8988T (cell line): ENCODE results near the gene C6orf52.
"Not testable (repeated sequence)": the region's sequence is repeated elsewhere in the genome, so short reads cannot be mapped to it uniquely, and the experiment has no call there.

Experiments used
- DNase-seq: peaks from one replicate; pipeline ENCODE4 v3.0.0; 2011

The C6orf52 gene

GRCh38 chr6:10695086-10695657 is 756 bp upstream of the C6orf52 start:
- no peak for DNase-seq

GRCh38 chr6:10692965-10693538 is 1.4 kb downstream of the C6orf52 start:
- no peak for DNase-seq

GRCh38 chr6:10690651-10691445 is 3.6 kb downstream of the C6orf52 start:
- no peak for DNase-seq

- no peak for DNase-seq
These were observed 6.8 kb downstream of the C6orf52 start for GRCh38 chr6:10687582-10687981.

- no peak for DNase-seq
These were observed 7.5 kb downstream of the C6orf52 start for GRCh38 chr6:10686901-10687300.

- DNase-seq = no peak
These were observed 9.1 kb downstream of the C6orf52 start for GRCh38 chr6:10685092-10685915.

GRCh38 chr6:10684618-10685017 is 9.8 kb downstream of the C6orf52 start:
- DNase-seq = no peak

- no peak for DNase-seq
These were observed 11.9 kb downstream of the C6orf52 start for GRCh38 chr6:10682355-10682988.

- no peak for DNase-seq
These were observed 12.6 kb downstream of the C6orf52 start for GRCh38 chr6:10681795-10682194.

- DNase-seq = no peak
These were observed 16.0 kb downstream of the C6orf52 start for GRCh38 chr6:10678456-10678855.

GRCh38 chr6:10676403-10676802 is 18.0 kb downstream of the C6orf52 start:
- no peak for DNase-seq

- no peak for DNase-seq
These were observed 26.1 kb downstream of the C6orf52 start for GRCh38 chr6:10668126-10668917.

- DNase-seq = not testable (repeated sequence)
These were observed 28.8 kb downstream of the C6orf52 start for GRCh38 chr6:10665595-10665994.

- no peak for DNase-seq
These were observed 31.7 kb downstream of the C6orf52 start for GRCh38 chr6:10662742-10663141.

GRCh38 chr6:10662207-10662606 is 32.2 kb downstream of the C6orf52 start:
- DNase-seq = no peak

- DNase-seq = not testable (repeated sequence)
These were observed 33.8 kb downstream of the C6orf52 start for GRCh38 chr6:10660431-10661191.

- DNase-seq = no peak
These were observed 34.6 kb downstream of the C6orf52 start for GRCh38 chr6:10659699-10660348.

- no peak for DNase-seq
These were observed 35.3 kb downstream of the C6orf52 start for GRCh38 chr6:10658910-10659698.

GRCh38 chr6:10655508-10656055 is 38.8 kb downstream of the C6orf52 start:
- no peak for DNase-seq

- no peak for DNase-seq
These were observed 50.2 kb downstream of the C6orf52 start for GRCh38 chr6:10644225-10644624.
